NCI-H2196 (cell line): ENCODE data around the gene CRYBB1.

Experiments
- DNase-seq: peaks from one replicate; lab custom pipeline; 2025; ENCODE audit not compliant: unreplicated experiment; lab: John Stamatoyannopoulos, UW

CRYBB1 gene

DNA sequence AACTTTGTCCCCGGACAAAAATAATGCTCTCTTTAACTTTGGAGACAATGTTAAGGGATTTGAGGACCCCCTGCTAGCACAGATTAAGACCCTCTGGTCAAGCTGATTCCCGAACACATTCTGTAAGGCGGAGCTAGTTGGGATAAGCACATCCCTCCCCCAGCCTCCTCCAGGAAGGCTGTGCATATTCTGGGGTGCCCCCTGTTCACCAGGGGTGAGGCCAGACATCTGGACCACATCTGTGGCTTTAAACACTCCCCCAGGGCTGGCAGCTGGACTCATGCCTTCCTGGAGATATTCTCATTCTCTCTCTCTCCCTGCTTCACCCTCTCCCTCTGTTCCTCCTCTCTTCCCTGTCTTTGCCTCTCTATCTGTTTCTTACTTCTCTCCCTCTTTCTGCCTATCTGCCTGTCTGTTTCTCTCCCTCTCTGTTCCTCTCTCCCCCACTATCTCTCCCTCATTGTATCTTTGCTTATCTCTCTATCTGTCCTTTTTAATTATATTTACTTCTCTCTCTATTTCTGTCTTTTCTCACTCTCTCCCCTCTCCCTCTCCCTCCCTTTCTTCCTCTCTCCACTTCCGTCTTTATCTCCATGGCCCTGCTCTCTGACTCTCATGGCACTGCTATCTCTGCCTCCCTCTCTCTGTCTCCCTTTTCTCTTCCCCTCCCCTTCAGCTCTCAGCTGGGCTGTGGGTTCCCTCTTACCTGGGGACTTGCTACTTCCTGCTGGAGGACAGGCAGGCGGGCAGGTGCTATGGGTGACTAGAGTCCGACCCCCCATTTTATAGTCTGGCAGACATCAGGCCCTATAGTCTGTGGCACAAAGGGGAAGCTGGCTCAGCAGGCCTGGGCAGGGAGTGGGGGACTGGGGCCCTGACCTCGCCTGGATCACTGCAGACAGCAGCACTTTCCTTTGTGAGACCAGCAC is at the start of gene CRYBB1:
CRYBB1 (minus strand) TSS at position 757 of the 929 bp plus-strand sequence. CDS start 1,708 bp downstream, outside the sequence.
- DNase-seq, result no peak

DNA sequence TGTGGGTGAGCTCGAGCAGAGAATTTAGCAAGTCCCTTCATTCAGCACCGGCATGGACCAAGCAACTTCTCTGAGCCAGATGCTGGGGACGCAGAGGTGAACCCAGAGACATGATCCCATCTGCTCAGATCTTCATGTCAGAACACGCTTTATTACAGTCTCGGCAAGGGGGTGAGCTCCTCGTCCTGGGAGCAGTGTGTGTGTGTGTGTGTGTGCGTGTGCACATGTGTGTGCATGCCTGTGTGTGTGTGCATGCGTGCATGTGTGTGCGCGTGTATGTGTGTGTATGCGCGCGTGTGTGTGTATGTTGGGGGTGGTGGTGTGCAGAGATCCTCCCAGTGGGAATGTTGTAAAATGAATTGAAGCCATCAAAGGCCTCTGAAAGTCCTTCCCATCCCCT is 49.3 kb upstream of the CRYBB1 start:
- DNase-seq, result no peak

DNA sequence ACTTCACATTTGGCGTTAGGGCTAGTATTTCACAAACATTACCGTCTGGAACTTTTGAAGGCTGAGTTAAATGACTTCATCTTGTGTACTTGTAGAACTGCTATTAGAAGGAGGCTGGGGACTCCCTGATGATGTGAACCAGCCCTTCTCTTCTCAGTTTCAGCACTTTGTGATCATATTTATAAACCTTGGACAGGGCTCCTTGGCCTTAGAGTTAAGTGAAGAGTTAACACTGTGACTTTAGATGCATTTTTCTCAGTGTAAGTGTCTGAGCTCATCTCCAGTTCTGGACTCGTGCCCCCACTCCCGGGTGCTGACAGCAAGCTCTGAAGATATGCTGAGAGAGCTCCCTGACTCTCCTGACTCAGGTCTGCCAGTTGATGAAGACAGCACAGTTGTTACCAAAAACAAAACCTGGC is 48.0 kb upstream of the CRYBB1 start:
- no peak for DNase-seq

DNA sequence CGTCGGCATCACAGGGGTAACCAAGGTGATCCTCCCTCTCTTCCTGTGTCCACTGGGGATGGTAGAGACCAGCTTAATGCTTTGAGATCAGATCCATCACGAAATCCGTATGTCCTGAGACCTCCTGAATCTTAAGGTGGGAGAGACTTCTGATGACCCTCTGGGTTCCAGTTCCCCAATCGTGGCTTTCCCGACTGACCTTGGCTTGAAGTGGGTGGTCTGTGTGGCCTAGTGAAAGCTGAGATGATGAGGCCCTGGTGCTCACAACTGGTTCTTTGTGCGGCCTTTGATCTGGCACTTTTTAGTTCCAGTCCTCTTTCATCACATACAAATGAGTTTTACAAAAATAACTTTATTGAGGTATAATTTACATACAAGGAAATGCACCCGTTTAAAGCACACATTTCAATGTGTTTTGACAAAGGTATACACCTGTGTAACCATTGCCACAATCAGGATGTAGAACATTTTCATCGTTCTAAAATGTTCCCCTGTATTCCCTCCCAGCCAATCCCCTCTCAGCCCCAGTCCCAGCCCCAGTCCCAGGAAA is 45.6 kb upstream of the CRYBB1 start:
- no peak for DNase-seq

DNA sequence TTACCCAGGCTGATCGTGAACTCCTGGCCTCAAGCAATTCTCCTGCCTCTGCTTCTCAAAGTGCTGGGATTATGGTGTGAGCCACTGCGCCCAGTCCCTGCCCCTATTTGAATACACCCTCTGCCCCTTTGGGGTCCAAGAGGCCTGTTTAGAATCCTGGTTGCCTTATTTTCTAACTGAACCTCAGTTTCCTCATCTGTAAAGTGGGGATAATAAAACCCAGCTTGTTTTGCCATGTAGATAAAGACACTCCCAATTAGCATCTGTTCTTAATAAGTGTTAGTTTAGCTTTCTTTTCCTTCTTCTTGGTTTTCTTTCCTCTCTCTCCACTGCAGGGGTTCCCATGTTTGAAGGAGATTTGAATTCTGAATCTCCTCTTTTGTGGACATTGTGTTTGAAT is 44.3 kb upstream of the CRYBB1 start:
- no peak for DNase-seq

DNA sequence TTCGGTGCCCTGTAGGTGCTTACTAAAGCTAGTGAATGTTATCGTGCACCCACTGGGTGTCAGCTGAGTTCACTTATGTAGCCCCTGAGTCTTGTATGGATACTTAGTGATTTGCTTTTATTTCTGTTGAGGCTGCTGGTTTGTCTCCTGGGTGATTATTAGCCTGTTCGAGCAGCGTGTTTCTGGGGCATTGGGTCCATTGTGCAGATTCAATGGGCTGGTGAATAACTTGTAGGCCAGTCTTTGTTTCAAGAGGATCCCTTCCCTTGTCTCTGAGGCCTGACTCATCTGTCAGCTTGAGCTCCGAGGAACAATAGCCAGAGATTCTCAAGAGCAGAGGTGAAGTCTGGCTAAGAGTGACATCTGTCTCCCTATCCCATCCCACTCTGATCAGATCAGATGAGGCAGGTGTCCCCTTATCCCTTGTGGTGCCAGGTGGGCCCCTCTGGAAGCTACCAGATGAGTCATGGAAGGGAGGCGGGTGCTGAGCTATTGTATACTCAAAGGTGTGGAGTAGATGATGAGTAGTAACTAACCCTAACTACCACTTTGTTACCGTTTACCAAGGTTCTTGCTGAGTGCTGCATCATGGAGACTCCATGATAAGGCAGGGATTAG is 43.2 kb upstream of the CRYBB1 start:
- DNase-seq, result peak; percentile 6

DNA sequence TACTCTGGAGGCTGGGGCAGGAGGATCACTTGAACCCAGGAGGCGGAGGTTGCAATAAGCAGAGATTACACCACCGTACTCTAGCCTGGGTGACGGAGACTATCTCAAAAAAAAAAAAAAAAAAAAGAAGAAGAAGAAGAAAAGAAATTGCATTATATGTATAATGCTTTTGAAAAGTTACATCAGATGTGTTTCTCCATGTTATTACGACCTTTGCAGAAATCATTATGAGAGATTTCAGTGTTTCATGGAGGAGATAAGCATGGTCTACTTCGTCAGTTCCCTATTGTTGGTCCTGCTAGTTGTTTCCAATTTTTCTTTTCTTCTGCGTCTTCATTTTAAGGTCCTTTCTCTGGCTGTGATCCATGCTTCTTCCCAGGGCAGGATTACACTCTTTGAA is 42.5 kb upstream of the CRYBB1 start:
- DNase-seq, result no peak

DNA sequence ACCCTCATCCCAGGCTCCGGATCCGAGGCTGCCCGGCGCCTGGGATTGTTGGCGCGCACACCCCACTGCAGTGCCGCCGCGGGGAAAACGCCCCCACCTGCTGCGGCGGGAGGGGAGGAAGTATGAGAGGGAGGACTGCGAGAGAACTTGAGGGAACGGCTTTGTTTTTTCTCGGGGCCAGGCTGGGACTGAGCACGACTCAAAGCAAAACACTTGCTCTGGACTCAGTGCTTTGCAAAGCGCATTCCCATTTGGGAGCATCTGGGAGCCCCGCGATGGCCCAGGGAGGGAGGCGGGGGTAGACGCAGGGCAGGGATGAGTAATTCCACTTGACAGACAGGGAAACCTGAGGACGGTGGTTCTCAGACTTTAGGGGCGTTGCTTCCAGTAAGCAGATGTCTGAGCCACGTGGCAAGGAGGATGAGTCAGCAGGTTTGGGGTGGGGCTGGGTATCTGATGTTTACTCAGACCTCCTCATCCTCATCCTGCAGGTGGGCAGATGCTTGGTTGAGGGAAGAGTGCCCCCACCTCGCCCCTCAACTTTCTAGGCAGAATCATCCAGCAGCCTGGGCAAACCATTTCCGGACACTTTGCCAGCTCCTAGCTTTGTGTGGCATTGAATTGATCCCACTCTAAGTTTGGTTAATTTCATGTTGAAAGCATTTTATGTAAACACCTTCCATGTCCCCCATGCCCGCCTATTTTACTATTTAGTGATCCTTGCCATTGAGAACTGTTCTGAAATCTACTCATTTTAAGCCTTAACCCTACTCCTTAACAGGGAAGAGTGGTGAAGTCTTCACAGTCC is 41.0 kb upstream of the CRYBB1 start:
- peak; percentile 70 for DNase-seq

DNA sequence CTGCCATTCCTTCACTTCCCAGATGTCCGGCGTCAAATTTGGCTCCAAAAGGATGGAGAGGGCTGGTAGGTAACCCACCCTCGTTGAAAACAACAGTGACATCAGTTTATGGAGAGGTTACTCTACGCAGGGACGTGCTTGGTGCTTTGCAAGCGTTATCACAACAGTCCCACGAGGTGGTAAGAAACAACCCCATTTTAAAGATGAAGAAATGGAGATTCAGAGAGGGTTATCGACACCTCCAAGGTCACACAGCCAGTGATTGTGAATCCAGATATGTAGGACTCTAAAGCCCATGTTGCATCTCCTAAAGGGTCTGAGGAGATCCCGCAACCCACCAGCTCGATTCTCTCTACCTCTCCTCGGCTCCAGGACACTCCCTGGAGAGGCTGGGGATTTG is 40.3 kb upstream of the CRYBB1 start:
- no peak for DNase-seq

DNA sequence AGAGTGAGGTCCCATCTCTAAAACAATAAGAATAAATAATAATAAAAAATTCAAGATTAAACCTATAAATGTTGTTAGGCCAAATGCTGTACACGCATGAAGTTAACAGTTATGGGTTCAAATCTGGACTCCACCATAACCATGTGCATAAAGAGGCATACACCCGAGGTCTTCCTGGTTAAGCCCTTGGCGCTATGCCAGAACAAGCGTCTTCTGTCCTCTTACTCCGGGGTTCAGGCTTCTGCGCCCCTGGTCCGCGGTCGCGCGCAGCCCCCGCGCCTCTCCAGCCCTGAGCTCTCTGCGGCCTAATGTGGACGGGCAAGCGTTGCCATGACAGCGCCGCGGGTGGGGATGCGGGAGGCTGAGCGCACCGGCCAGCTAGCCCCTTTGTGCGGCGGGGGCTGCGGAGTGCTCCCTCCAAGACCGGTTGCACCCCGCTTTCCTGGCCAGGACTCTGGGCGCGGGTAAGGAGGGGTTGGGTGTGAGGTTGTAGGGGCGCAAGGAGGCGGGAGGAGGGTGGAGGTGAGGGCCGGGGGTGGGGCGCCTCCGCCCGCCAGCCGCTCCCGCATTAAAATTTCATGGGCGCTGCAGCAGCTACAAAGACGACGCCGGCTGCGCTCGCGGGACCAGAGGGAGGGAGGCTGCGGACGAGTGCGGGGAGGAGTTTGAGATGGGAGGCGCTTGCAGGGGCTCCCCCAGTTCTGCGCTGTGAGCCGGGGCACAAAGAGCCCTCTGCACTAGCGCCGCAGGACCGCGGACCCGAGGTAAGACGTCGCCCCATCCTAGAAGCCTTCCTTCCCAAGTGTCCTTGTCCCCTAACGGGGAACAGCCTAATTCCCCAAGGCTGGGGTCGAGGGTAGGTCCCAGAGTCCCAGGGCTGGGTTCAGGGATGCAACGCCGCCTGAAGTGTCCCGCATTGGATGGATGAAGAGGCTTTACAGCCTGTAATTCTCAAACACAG is 39.3 kb upstream of the CRYBB1 start, which contains the start of gene MIAT:
MIAT (plus strand) TSS at position 698 of the 961 bp plus-strand sequence.
- peak; percentile 21 for DNase-seq

DNA sequence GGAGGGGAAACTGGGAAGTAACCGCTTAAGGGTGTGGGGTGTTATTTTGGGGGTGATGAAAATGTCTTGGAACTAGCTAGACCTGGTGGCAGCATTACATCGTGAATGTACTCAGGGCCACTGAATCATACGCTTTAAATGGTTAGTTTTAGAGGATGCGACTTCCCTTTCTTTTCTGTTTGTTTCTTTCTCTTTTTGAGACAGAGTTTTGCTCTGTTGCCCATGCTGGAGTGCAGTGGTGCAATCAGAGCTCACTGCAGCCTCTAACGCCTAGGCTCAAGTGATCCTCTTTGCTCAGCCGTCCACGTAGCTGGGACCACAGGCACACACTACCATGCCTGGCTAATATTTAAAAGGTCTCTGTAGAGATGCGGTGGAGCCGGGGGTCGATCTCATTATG is 34.0 kb upstream of the CRYBB1 start:
- no peak for DNase-seq

DNA sequence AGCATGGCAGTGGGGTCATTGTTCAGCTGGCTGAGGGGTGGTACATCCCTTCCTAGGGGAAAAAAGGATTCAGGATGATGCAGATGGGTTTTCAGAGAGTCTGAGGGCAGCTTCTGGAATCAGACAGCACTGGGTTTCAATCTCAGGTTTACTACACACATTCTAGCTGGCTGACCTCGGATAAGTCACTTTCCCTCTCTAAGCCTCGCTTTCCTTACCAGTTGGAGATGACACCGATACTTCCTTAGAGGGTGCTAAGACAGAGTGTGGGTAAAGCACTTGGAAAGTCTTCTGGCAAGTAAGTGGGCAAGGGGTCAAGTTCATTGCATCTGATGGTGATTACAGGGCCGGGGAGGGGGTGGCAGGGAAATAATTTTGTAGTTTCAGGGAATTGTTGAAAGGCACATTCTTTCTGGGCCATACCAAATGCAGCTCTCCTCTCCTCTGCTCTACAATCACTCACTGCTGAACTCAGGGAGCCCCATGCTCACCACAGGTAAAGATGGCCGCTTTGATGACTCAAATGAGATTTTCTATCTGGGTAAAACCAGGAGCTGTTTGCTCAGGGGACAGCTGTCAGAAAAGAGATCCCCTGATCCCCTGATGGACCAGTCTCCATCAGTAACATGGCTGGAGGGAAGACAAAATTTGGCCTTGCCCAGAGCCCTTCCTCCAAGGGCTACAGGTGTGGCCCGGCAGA is 33.0 kb upstream of the CRYBB1 start:
- no peak for DNase-seq

DNA sequence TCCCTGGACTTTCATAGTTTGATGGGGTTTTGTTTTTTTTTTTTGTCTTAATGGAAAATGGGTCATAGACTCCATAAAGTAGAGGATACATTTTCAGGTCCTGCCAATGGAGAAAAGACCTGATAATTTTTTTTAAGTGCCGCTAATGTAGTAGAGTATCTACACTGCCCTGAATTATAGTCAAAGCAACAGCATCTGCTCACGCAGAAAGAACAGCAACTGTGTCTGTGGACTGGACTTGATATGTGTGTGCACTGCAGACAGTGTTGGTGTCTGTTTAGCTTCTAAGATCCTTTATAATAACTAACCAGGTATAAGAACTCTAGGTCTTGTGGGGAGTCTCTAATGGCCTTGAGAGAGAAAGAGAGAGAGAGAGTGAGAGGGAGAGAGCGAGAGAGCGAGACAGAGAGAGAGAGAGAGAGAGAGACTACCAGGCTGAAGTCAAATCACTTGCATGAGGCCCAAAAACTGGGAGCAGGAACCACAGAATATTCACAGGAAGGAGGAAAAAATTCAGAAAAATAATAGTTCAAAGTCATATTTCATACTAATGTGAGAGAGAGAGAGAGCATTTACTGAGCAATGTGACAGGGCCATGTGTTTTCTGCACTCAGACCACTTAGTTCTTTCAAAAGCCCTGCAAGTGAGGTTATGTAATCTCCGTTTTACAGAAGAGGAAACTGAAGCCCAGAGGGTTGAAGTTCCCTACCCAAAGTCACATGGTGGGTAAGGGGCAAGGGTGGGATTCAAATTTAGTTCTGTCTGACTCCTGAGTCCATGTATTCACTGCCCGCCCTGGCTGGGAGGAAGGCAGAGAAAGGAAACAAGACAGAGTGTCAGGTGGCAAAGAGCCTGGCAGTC is 30.9 kb upstream of the CRYBB1 start:
- no peak for DNase-seq

DNA sequence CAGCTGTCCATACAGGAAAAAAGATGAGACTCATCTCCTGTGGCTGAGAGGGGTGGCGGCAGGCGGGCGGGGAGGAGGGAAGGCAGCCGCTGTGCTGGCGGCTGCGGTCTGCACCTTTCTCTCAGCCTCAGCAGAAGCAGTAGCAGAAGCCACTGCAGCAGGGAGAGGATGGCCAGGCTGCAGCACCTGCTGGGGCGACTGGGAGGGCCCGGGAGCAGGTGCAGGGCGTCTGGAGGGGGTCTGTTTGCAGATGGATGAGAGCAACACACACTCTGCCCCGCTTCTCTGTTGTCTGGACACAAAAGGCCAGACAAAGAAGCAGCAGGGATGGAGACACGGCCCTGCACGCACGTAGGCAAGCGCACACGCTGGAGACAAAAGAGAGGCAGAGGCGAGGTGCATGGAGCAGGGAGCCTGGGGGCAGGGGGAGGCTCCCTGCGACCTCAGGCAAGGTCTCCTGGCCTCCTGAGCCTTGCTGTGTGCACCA is 30.2 kb upstream of the CRYBB1 start:
- DNase-seq, result peak; percentile 73

DNA sequence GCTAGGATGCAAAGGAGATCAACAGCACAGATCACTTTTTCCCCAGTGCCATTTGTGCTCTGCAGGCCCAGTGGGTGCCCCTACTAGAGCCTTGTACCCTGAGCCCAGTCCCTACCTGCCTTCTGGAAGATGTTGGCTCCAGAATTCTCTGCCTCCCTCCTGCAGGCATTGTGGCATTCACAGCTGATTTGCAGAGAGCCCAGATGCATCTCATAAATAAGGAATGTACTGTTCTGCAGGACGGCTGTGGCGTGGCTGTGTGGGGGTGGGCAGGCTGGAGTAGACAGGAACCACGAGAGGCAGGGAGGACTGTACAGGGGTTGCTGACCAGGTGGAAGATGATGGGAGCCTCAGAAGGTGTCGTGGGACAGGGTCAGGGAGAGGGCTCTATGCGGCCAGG is 28.3 kb upstream of the CRYBB1 start:
- DNase-seq, result no peak

DNA sequence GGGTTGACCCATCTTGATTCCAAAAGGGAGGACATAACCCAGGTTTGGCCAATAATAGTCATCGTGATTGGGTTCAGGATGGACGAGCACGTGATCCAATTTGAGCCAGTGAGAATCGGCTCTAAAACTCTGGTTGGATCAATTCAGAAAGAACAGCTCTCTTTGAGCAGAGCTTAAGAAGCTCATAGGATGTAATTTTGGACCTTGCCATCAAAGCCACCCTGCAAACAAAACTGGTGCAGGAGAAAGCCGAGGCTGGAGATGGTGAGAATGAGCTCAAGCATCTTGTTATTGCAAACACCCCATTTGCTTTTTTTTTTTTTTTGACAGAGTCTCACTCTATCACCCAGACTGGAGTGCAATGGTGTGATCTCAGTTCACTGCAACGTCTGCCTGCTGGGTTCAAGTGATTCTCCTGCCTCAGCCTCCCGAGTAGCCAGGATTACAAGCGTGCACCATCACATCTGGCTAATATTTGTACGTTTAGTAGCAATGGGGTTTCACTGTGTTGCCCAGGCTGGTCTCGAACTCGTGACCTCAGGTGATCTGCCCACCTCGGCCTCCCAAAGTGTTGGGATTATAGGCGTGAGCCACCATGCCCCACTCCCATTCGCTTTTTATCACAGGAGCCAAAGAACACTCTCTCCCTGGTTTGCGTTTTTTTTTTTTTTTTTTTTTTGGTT is 25.7 kb upstream of the CRYBB1 start:
- DNase-seq, result no peak

DNA sequence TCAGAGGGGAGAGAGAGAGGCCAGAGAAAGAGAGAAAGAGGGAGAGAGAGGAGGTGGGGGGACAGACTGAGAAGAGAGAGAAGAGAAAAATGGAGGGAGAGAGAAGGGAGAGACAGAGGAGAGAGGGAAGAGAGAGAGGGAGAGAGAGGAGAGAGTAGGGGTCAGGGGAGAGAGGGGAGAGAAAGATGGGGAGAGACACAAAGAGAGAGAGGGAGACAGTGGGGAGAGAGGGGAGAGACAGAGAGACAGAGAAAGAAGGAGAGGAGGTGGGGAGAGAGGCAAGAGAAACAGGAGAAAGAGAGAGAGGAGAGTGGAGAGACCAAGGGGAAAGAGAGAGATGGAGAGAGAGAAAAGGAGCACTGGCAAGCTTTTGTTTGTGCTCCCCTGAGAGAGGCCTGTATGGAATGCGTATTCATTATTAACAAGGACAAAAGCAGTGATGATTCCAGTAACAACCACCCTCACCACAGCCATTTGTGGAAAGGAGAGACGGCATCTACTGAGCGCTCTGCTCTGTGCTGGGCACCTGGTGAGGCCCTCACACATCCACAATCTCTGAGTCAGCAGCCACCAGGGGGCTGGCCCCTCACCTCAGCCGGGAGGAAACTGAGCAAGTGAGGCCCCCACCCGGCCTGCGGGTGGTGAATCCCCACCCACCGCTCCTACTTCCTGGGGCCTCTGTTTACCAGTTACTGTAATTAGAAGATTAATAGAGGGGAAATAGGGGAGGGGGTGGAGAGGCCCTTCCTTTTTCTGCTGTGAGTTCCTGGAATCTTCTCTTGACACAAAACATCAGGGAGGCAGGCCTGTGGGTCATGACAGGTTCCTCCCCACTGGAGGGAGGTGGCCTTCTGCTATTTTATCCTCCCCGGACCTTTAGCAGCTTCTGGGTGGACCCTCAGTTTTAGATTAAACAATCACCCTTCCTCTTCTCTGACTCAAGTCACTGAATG is 24.9 kb upstream of the CRYBB1 start:
- DNase-seq, result no peak
